GM19468 (cell line): ENCODE measurements around the gene TBCEL.
"Not testable (repeated sequence)": the region's sequence is repeated elsewhere in the genome, so short reads cannot be mapped to it uniquely, and the experiment has no call there.

Experiments used
- ATAC-seq: cut with Tn5 transposase; IDR thresholded peaks from one replicate; pipeline ENCODE4 v1.9.1; 2021; ENCODE audit warnings: mild to moderate bottlenecking, moderate library complexity, moderate number of reproducible peaks; ENCODE audit not compliant: unreplicated experiment; ENCODE audit errors: extremely low read depth

TBCEL gene

DNA sequence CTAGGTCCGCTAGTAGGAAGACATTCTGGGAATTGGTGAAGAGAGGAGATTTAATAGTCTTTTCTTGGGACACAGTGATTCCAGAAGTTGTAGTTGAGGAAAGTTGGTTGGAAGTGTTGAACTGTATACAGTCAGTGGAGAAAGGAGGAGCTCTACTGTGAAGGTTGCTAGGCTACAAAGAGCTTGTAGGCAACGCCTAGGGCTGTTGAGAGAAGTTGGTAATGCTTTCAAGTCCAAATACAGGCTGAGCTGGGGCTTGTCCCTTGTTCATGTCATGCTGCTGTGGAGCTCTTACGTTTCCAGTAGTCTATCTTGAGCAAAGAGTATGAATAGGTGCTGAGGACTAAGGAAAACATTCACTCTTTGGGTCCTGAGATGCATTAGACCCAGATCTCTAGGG is 1.1 kb downstream of the TBCEL start:
- ATAC-seq = no peak

DNA sequence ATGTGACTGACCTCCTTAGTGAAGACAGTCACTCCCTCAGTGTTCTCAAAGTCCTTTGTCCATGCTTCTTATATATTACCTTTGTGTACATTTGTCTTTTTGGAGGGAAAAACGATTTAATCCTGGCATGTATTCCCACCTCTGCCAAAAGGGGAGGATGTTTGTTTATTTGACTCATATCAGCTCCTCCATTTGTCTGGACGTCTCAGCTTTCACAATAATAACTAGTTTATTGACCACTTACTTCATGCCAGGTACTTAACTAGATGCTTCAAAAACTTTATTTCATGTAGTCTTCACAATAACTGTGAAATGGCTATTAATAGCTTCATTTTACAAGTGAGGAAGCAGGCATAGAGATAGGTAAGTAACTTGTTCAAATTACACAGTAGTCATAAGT is 5.3 kb downstream of the TBCEL start:
- no peak for ATAC-seq

DNA sequence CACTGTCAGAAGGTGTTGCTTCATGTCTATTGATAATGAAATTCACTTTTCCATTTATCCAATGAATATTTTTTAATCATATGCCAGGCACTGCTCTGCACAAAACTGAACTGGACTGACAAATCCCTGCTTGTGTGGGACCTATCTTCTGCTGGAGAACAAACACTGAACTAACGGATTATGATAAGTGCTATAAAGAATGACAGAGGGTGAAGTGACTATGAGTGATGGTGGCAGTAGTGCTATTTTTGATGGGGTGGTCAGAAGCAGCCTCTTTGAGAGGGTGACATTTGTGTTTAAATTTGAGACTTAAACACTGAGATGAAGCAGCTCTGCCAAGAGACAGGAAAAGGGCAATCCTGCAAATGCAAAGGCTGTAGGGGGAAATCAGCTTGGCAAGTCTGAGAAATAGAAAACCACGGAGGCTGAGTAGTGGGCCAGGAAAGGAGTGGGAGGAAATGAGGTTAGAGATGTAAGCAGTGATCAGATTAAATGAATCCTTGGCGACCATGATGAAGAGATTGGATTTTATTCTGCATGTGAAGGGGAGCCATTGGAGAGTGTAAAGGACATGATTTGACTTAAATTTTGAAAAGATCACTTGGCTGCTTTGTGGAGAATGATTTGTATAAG is 6.0 kb downstream of the TBCEL start:
- no peak for ATAC-seq

DNA sequence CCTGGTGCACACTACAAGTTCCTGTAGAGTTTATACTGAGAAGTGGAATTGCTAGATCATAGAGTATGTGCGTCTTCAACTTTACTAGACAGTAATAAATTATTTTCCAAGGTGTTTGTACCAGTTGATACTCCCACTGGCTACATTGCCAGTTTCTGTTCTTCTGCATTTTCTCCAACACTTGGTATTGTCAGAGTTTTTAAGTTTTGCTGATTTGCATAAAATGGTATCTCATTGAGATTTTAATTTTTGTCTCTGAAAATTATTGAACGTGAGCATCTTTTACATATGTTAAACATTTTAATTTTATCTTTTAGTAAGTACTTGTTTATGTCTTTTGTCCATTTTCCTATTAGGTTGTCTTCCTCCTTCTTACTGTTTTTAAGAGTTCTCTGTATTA is 7.3 kb downstream of the TBCEL start:
- ATAC-seq = no peak

DNA sequence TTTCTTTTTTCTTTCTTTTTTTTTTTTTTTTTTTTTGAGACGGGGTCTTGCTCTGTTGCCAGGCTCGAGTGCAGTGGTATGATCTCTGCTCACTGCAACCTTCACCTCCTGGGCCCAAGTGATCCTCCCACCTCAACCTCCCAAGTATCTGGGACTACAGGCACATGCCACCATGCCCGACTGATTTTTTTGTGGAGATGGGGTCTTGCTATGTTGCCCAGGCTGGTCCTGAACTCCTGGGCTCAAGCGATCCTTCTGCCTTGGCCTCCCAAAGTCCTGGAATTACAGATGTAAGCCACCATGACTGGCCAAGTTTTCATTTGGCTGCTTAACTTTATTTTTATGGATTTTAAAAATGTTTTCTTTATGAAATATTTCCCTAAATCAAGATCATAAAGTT is 7.7 kb downstream of the TBCEL start:
- not testable (repeated sequence) for ATAC-seq

DNA sequence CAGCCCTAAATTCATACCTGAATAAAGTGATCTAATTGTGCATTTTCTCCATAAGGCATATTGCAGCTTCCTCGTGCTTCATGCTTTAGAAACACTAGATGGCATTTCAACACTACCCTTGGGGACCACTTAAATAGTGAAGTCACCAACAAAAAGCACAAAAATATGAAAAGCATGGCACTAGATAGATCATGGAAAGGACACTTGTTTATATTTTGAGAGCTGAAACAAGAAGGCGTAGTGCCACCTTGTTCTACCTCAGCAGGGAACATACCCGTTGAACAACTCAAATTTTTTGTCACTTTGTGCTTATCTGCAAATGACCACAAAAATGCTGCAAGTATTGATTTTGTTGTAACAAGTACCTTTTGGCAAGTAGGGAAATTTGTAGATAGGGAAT is 8.6 kb downstream of the TBCEL start:
- no peak for ATAC-seq

DNA sequence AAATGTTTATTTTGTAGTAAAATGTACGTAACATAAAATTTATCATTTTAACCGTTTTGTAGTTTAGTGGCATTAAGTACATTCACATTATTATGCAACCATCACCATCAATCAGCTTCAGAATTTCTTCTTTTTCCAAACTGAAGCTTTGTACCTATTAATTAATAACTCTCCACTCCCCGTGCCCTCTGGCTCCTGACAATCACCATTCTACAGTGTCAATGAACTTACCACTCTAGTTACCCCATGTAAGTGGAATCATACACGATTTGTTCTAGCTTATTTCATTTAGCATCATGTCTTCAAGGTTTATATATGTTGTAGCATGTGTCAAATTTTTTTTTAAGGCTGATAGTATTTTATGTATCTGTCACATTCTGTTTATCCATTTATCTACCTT is 9.7 kb downstream of the TBCEL start:
- ATAC-seq = no peak

DNA sequence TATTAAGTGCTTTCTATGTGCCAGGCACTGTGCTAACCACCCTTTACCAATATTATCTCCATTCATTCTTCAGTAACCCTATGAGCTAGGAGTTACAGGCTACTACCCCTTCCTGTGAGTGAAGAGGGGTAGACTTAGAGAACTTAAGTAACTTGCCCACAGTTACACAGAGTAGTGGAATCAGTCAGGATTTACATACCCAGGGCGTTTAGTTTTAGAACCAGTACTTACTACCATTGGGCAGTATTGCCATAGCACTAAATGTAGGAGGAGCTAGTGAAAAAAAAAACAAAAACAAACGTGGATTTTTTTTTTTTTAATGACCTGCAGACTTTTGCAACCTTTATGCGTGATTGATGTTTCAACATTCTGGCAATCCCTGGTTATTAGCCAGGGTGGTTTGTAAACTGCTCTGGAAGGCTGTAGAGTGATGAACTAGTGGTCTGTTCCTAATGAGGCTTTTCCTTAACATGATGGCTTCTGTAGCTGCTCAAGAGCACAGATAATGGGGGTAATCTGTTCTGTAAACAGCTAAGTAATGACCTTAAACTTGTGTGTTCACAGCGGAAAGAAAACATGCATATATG is 11.4 kb downstream of the TBCEL start:
- ATAC-seq = no peak

DNA sequence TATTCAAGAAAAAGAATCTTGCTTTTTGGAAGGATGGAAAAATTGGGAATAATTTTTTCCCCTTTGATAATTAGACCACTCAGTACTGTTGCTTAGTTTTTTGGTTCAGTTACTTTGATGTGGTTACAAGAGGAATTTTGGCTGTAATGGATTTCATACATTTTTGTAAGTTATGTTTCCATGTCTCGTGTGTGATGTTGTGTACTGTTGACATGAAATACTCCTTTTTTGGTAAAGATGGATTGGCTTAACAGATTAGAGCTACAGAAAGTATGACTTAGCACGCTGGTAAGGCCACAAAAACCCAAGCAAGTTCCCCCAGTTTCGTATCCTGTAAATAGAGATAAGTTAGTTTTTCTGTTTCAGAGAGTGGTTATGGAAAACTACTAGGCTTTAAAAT is 11.9 kb downstream of the TBCEL start:
- ATAC-seq = no peak

DNA sequence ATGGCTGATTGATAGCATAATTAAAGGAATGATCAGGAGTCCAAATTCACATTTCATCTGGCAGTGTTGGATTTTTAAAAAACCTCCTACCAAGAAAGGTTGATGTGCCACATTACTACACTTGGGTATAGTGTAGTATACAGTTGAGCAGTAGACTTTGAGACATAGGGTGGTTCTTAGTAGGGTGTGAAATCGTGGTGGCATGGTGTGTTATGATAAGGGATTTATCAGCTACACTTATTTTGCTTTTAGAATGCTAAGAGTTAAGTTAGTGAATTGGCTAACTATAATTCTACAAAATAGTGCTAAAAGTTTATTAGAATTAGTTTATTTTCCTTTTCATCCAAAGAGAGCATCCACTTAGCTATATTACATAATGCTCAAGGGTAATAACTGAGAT is 13.1 kb downstream of the TBCEL start:
- ATAC-seq = no peak

DNA sequence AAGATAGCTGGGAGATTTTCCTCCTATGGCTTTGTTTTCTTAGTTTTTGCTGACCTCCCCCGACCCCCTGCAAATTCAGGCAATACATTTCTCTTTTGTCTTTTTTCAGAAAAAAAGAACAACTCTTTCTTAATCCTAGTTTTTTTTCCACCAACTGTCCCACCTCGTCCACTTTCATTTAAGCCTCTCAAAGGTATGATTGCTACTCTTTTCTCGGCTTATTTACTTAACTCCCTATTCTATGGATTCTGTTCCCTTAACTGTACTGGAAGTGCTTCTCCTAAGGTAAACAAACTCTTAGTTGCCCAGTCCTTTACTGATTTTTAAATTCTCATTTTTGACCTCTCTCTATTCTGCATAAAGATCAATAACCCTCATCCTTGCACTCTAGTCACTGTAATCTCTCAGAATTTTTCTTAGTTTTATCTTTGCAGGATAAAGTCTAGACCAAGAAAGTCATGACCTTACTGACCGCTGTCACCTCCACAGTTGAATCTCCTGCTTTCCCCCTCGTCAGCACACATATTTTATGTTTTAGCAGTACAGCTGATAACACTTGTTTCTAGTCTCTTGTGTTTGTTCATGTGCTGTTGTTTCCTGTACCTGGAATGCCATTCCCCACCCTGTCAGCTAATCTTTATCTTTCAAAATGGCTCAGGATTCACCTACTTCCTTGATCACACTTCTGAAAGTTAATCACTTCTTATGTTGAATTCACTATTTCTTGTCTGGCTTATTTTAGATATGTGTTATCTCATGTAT is 14.9 kb downstream of the TBCEL start:
- ATAC-seq = no peak

DNA sequence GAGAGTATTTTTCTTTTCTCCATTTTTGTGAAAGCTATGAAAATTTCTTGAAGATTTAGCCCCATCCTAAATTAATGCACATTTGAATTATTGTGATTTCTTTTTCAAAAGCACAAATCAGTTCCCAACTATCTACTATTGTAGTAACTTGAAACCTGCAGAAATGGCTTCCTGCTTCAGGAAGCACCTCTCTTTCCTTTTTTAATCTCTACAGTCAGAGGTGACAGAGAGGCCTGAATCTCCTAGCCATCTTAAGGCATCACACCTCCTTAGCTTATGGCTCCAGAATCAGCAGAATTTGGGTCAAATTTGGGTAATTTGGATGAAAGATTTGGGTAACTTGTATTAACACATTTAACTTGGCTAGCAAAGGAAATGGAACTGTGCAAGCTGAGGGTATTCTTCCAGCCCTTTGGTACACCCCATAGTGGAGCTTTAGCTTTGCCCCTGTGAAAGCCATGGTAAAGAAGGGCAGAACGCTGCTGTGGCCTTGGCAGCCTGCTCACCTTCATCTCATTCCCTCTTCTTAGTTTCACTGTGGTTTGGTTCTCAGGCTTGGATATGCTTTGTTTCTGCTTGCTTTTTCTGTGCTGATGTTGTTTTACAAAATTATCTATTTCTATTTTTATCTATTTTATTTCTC is 16.2 kb downstream of the TBCEL start:
- no peak for ATAC-seq

DNA sequence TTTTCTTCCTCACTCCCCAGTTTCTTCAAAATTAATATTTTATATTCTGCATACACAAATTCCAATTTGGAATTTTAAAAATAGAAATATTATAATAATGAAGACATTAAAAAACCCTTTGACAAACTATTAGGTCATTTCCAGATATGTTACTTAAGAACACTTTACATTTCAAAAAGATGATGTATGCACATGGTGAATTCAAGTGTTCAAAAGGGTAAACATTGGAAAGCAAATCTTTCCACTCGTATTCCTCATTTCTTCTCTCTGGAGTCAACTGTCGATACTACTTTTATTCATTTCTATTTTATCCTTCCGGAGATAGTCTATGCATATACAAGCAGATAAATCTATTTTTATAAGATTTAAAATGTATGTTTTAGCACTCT is 16.7 kb downstream of the TBCEL start:
- ATAC-seq = no peak

DNA sequence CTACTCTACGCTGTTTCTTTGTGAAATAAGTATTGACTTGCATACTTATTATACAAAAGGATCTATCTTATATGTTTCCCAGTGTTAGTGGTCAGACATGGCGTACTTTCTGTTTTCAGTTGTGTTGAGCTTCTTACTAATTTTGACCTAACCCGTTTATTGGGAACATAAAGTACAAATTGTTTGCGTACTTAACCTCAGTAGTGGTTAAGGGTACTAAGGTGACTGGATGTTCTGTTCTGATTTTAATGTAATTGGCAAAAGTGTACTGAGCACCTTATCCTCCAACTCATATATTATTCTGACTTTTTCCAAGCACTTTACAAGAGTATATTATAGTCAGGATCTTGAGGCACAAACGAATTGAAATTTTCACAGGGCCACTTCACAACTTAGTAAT is 17.2 kb downstream of the TBCEL start:
- ATAC-seq = no peak

DNA sequence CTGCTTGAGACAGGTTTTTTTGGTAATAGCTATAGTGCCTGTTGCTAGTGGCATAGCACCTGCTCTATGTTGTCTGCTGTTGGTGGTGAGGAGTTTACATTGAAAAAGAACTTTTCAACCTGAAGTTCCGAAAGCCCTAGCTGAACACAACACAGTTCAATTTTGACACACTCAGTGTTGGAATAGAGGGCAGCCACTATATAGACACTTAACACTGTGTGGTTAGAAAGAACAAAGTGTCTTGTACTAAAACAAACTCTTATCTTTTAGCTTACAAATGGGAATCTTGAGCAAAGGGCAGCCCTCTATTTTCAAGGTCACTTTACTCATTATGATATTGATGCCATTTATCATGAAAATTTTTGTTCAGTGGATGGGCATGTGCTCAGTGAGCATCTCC is 18.4 kb downstream of the TBCEL start:
- no peak for ATAC-seq

DNA sequence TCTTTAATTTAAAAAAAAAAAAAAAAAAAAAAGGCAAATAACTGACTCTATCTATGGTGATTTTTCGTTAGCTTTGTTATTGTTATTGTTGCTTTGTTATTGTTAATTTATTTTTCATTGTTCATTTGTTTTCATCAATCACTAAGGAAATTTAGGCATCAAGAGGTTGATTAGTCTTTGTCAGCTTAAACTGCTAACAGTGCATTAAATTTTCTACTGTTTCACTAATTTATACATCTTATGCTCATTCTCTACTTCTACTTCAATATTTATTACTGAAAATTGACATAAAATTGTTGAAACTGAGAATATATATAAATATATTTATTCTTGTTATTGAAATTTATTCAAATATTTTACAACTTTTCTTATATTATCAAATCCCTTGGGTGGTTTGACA is 24.0 kb downstream of the TBCEL start:
- no peak for ATAC-seq

DNA sequence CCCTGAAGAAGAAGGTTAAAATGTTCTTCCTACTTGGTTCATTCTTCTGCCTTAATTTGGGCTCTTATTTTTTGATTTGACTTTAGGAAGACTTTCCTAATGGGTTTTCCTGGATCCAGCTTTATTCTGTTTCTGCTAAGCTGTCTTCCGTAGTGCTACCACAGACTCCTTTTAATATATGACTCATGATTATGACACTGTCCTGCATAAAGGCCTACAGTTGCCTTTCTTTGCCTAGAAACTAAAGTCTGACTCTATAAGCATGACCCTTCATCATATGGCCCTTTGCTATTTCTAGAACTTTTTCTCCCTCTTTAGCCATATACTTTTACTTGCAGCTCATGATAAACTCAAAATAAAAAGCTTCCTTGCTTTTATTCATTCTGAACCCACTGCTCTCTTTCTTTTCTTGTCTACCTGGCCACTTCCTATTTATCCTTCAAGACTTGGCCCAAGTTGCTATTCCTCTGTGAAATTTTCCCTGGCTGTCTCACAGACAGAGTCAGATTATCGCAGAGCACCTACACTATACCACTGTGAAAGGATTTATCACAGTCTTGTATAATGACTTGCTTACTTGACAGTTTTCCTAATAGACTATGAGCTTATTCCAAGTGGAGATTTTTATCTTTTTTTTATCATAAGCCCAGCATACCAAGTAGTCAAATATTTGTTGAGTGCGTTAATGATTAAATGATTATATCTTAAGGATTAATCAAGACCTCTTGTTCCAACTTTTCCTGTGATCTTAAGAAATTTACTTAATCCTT is 24.7 kb downstream of the TBCEL start:
- ATAC-seq = no peak

DNA sequence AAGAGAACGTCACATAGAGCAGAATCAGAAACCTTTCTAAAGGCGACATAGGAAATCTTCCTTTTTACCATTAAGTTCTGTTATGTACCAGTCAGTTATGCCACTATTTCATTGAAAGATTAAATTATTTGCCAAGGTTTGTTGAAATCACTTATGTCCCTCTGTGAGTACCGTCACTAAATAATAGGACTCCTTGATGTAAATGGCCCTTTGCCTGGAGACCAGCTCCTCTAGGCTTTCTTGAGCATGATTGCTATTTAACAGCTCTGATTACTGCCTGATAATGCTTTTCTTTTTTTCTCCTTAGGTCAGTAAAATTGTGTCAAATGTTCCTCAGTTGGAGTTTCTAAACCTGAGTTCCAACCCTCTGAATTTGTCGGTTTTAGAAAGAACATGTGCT is 29.3 kb downstream of the TBCEL start:
- no peak for ATAC-seq

DNA sequence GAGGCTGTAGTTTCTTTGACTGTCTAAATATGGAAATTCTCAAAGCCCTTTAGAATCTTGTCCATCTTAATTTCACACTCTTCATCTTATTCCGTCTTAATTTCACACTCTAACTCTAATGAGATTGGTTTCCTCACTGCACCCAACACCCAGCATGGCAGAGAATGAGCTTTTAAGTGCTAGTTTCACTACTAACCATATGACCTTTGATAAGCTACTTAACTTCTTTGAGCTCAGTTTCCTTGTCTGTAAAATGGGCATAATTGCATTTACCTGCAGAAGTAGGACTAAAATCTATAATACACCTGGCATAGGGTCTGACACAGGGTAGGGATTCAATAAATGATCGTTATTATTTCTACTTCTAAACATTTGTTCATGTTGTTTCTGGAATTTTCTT is 30.4 kb downstream of the TBCEL start:
- ATAC-seq = no peak

DNA sequence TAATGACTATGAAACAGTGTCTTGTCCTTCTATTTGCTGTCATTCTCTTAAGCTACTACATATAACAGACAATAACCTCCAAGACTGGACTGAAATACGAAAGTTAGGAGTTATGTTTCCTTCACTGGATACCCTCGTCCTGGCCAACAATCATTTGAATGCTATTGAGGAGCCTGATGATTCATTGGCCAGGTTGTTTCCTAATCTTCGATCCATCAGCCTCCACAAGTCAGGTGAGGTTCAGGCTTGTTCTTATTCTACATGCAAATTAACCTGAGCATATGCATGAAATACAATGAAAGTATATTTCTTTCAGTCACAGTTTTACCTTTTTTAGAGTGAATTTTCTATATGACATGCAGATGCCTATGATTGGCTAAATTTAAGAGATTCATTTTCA is 31.2 kb downstream of the TBCEL start:
- ATAC-seq = no peak

DNA sequence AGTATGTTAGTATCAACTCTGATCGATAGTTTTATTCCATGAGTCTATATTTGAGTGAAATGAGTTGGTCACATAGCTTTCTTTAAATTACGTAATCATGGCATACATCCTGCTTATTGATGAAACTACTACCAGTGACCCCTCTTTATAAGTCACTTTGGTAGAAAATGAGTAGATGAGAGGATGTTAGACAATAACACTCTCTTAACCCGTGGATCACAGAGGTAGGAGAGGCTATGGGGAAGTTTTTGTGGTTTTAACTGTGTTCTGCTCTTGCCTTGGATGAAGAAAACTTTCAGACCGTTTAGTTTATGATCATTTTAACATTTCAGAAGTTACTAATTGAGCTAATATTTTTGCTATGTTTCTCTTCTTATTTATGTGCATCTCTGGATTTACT is 34.0 kb downstream of the TBCEL start:
- no peak for ATAC-seq
